DMS 273 treated with DMSO at 0.1 percent for 48 hours (cell line): ENCODE measurements around the gene GDF9.
"Not testable (repeated sequence)": the region's sequence is repeated elsewhere in the genome, so short reads cannot be mapped to it uniquely, and the experiment has no call there.

Source experiments
- DNase-seq: peaks from one replicate; lab custom pipeline; 2025; lab: John Stamatoyannopoulos, UW

Gene GDF9

GRCh38 chr5:132872788-132873118 lies 6.5 kb upstream of the GDF9 start:
- DNase-seq = no peak

- DNase-seq = no peak
Observed at GRCh38 chr5:132871459-132872284, 5.4 kb upstream of the GDF9 start.

- DNase-seq = no peak
Observed at GRCh38 chr5:132870801-132871200, 4.5 kb upstream of the GDF9 start.

- DNase-seq = no peak
Observed at GRCh38 chr5:132868754-132869153, 2.5 kb upstream of the GDF9 start.

GRCh38 chr5:132867046-132867451 lies 780 bp upstream of the GDF9 start:
- DNase-seq = no peak

GRCh38 chr5:132865668-132866341 lies 464 bp downstream of the GDF9 start:
- DNase-seq = no peak

- no peak for DNase-seq
Observed at GRCh38 chr5:132860742-132861141, 5.5 kb downstream of the GDF9 start.

- no peak for DNase-seq
Observed at GRCh38 chr5:132859889-132860437, 6.3 kb downstream of the GDF9 start.

- no peak for DNase-seq
Observed at GRCh38 chr5:132856011-132856410, 10.3 kb downstream of the GDF9 start.

GRCh38 chr5:132854992-132855391 lies 11.3 kb downstream of the GDF9 start:
- DNase-seq = not testable (repeated sequence)

GRCh38 chr5:132854301-132854700 lies 12.0 kb downstream of the GDF9 start:
- no peak for DNase-seq

GRCh38 chr5:132853790-132854189 lies 12.5 kb downstream of the GDF9 start:
- DNase-seq = no peak

- DNase-seq = no peak
Observed at GRCh38 chr5:132853323-132853722, 12.9 kb downstream of the GDF9 start.

GRCh38 chr5:132850066-132850465 lies 16.2 kb downstream of the GDF9 start:
- DNase-seq = no peak

- no peak for DNase-seq
Observed at GRCh38 chr5:132849347-132849746, 16.9 kb downstream of the GDF9 start.

GRCh38 chr5:132848270-132848669 lies 18.0 kb downstream of the GDF9 start:
- DNase-seq = no peak

GRCh38 chr5:132841305-132841704 lies 25.0 kb downstream of the GDF9 start:
- no peak for DNase-seq

- DNase-seq = no peak
Observed at GRCh38 chr5:132840896-132841295, 25.4 kb downstream of the GDF9 start.

- DNase-seq = no peak
Observed at GRCh38 chr5:132840313-132840712, 26.0 kb downstream of the GDF9 start.

- no peak for DNase-seq
Observed at GRCh38 chr5:132839426-132840301, 26.6 kb downstream of the GDF9 start.

- DNase-seq = no peak
Observed at GRCh38 chr5:132838516-132839282, 27.6 kb downstream of the GDF9 start.

GRCh38 chr5:132837868-132838267 lies 28.4 kb downstream of the GDF9 start:
- DNase-seq = no peak
